Fibroblast of gingiva (primary cell): ENCODE measurements around the gene YPEL2.

Experiments
- DNase-seq: peaks from one replicate; pipeline ENCODE4 v3.0.0-alpha.2; 2011; ENCODE audit warnings: low read depth

YPEL2 gene

GRCh38 chr17:59330053-59330942 lies 1.2 kb upstream of the YPEL2 start:
- DNase-seq, result no peak

- DNase-seq, result peak; percentile 23
These were observed 684 bp downstream of the YPEL2 start for GRCh38 chr17:59331929-59332748.

GRCh38 chr17:59332749-59333377 lies 1.4 kb downstream of the YPEL2 start:
- DNase-seq, result peak; percentile 50

DNA sequence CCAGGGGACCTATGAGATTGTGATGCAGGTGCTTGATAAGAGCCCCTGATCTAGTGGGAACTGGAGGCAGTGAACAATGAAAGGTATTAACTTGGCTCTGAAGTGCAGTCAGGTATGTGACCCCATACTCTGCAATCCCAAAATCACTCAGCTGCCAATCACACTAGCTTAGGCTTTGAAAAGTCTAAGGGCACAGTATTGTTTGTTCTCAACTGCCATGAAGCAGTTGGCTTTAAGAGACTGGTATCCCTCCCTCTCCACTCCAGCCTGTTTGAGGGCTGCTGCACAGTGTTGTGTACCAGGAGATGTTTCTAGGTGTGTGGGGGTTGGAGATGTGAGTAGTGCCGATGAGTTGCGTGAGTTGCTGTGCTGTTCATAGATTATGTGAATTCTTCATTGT lies 2.4 kb downstream of the YPEL2 start:
- DNase-seq, result no peak

DNA sequence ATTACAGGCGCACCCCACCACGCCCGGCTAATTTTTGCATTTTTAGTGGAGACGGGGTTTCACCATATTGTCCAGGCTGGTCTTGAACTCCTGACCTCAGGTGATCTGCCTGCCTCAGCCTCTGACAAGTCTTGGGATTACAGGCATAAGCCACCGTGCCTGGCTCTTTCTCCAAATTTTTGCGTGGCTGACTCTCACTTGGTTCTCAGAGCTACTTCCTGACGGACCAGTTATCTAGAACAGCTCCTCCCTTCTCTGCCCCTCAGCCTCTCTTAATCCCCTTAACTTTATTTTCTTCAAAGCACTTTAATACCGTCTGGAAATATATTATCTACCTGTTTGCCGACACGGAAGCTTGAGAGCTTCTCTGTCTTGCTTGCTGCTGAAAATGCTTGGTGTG lies 4.2 kb downstream of the YPEL2 start:
- no peak for DNase-seq

GRCh38 chr17:59337741-59338299 lies 6.4 kb downstream of the YPEL2 start:
- no peak for DNase-seq

DNA sequence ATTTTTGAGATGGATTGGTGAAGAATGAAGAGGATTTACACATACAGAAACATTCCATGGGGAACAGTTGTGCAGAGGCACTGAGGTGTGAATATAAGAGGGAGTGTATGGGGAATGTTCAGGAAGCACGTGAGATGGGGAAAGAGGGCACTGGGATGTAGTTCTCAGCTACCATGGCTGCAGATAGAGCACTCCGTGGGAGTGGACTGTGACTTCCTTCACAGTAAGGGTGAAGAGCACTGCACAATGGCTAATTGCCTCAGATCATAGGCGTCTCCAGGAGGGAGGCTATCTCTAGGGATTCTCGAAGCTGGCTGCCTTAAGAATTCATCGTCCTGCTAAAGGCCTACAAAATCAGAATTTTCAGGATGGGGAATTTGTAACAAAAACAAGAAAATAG lies 7.0 kb downstream of the YPEL2 start:
- no peak for DNase-seq

DNA sequence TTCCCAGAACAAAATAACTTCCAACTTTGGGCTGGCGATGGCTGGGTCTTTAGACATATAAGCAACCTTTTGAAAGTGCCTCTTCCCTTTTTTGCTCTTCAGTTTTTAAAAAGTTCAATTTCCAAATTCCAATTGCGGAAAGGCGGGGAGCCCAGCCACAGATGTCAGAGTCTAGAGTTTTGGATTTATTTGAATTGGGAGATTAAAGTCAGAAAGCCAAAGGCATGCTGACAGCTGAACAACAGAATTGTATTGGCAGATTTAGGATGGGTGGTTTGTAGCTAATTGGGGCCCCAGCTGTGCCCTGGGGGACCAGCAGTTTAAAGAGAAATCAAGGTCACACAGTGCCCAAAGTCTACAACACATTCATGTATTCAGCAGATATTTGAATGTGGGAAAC lies 10.5 kb downstream of the YPEL2 start:
- DNase-seq, result no peak

- DNase-seq, result no peak
These were observed 11.3 kb downstream of the YPEL2 start for GRCh38 chr17:59342681-59343131.

- DNase-seq, result no peak
These were observed 14.0 kb downstream of the YPEL2 start for GRCh38 chr17:59345476-59345875.

GRCh38 chr17:59346341-59346740 lies 14.9 kb downstream of the YPEL2 start:
- DNase-seq, result no peak

DNA sequence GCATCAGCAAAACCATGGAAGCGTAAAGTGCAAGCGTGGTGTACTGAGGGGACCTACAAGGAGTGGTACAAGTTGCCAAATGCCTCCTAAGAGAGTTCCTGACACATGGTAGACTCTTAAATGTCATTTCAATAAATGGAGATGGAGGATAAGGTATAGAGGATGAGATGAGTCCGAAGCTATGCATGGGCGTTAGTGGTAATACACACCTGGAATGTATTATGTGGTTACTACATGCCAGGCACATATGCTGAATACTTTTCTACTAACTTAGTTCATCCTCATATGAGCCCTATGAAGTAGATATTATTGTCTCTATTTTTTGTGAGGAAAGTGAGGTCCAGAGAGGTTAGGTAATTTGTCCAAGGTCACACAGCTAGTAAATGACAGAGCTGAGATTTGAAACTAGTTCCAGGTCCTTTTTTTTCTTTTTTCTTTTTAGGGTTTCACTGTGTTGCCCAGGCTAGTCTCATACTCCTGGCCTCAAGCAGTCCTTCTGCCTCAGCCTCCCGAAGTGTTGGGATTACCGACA lies 15.5 kb downstream of the YPEL2 start:
- no peak for DNase-seq

DNA sequence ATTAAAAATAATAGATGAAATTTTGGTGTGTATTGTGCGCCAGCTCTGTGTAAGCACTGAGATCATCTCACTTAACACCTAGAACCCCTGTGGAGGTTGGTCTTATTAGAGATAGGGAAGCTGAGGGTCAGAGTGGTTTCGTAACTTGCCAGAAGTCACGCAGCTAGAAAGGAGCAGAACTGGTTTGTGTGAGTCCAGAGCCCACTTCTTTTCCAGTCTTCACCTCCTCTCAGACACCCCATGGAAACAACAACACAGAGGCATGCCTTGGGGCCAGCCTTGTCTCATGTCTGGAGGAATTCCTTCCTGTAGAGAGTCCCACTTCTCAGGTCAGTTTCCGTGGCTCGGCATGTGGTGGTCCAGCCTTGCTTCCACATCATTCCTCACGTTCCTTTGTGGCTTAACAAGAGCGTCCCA lies 16.5 kb downstream of the YPEL2 start:
- no peak for DNase-seq

- no peak for DNase-seq
These were observed 17.7 kb downstream of the YPEL2 start for GRCh38 chr17:59349178-59349577.

DNA sequence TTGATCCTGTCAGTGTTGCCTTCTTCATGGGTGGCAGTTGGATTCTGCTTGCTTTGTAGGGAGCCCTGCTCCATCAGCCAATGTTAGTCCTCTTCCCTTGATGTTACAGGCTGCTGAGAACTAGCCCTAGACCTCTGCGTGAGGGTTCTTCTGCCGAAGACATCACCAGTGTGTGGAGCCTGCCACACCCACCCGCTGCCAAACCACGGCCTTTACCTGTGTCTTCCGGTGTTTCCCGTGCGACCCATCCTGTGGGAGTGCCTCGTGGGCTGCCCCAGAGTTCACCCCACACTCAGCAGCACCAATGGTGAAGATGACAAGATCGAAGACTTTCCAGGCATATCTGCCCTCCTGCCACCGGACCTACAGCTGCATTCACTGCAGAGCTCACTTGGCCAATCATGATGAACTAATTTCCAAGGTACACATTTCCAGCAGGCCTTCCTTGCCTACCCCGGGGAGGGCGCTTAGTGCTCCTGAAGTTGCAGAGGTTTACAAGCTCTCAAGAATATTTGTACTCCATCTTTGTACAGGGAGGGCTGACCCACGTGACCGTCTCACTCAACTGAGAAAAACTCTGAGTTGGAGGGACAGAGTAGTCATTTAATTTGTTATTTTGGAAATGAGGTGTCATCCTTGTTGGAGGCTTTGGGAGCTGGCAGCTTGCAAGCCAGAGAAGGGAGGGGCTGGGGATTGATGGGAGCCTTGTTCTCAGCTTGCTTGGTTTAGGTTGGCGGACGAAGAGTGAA lies 21.8 kb downstream of the YPEL2 start:
- DNase-seq, result no peak

DNA sequence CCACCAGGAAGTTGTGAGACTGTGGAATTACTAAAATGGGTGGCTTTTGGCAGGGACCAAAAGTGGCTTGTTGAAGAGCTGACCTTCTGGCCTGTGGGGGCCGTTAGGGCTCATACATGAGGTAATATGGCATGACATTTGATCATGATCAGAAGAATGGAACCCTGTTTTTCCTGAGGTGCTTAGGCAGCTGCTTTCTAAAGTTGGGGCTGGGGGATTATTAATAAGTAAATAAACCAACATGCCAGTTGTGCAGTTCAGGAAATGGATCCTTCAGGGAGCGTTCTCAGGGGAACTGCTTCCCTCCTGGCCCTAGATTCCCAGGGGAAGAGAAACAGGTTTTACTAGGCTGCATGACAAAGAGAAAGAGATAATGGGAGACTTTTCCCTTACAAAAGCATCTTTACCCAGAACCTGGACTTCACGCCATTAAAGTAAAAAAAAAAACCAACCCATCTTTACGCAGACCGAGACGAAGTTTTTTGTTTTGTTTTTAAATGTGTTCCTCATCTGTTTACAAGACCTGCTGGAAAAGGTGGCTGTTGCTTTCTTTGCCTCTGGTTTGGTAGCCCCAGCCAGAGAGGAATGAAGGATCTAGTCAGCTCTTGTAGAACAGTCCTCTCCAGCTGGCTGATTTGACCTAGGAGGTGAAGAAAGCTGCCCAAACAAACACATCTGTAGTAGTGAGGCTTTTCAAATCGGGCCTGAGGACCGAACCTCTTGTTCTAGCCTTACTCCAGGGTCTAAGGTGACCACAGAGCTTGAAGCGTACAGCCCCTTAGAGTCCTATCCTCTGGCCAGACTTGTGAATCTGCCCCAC lies 22.7 kb downstream of the YPEL2 start:
- DNase-seq, result no peak

- no peak for DNase-seq
These were observed 23.7 kb downstream of the YPEL2 start for GRCh38 chr17:59355030-59355701.

- peak; percentile 57 for DNase-seq
These were observed 24.4 kb downstream of the YPEL2 start for GRCh38 chr17:59355702-59356325.

- DNase-seq, result no peak
These were observed 25.2 kb downstream of the YPEL2 start for GRCh38 chr17:59356543-59357218.
